H1 (cell line): Measurements from ENCODE around the gene EPHA10. TPM values are rescaled to one million over a fixed set of nuclear protein-coding genes. Genes with fewer than 3 reads are reported as not detected.

Experiments
- RNF2 ChIP-seq: fragments of 200-900, 300-1000 bp; sonication (generic); IDR thresholded peaks from 2 replicates; pipeline ENCODE4 v1.7.1; 2016; ENCODE audit warnings: borderline replicate concordance, low read depth, mild to moderate bottlenecking, antibody characterized with exemption, low read length; ENCODE audit not compliant: poor library complexity, severe bottlenecking; ENCODE audit errors: missing control alignments
- TBP ChIP-seq: IDR thresholded peaks from 2 replicates; pipeline ENCODE4 v1.6.1; 2011; ENCODE audit warnings: low read depth, low read length, improper control_type of control experiment
- polyA plus RNA-seq, 7 experiments: library from polyadenylated mRNA; depleted of rRNA in 3 of 7; stranded (reverse) in 5 of 7; unstranded in 2 of 7; fragments of >200 nt in 5 of 7; fragments of 200-250 nt in 2 of 7; gene quantifications; 1 replicate in 5 of 7; 2 replicates in 1 of 7; 4 replicates in 1 of 7; pipeline versions ENCODE4 v1.2.1 to v1.2.3, GENCODE V29; 2011 to 2013; ENCODE audit warnings: missing spikeins in 2 of 7, mixed read lengths in 2 of 7
- total RNA-seq: library from RNA; stranded (reverse); fragmentation: NEBNext Ultra II Directional; extraction: Animal tissue kit (Norgen Biotek cat#: 25700); gene quantifications from 2 replicates; pipeline ENCODE4 v1.2.1, GENCODE V29; 2021
- TF ChIP-seq, protein P1 (sequence below): IDR thresholded peaks from 2 replicates; pipeline ENCODE4 v1.6.1; 2011; ENCODE audit warnings: low read length, improper control_type of control experiment
- TF ChIP-seq, protein P2 (sequence below): IDR thresholded peaks from 2 replicates; pipeline ENCODE4 v1.6.1; 2012; ENCODE audit warnings: inconsistent platforms

EPHA10 gene
- total and polyA plus RNA-seq, 2 of the 8 experiments (the other 6 are each of a cell fraction or from before 2014, with no cell fraction given) = 0.54 to 1.0 TPM

GRCh38 chr1:37723072-37723389, 41.9 kb downstream of the EPHA10 start (continued):
- TF ChIP-seq, protein P1, sequence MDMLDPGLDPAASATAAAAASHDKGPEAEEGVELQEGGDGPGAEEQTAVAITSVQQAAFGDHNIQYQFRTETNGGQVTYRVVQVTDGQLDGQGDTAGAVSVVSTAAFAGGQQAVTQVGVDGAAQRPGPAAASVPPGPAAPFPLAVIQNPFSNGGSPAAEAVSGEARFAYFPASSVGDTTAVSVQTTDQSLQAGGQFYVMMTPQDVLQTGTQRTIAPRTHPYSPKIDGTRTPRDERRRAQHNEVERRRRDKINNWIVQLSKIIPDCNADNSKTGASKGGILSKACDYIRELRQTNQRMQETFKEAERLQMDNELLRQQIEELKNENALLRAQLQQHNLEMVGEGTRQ = no peak
- TF ChIP-seq TBP (no peak), RNF2 (no peak)
- TF ChIP-seq, protein P2, sequence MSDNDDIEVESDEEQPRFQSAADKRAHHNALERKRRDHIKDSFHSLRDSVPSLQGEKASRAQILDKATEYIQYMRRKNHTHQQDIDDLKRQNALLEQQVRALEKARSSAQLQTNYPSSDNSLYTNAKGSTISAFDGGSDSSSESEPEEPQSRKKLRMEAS = no peak
